H1 (cell line): ENCODE measurements around the gene EWSR1. TPM values are rescaled to one million over a fixed set of nuclear protein-coding genes. Genes with fewer than 3 reads are reported as not detected.

Experiments
- CTCF ChIA-PET: fragments of 300-600 bp; sonication (Branson Sonifier 250); formaldehyde crosslinking; loops from one replicate; lab custom pipeline; 2021; ENCODE audit not compliant: partially characterized antibody; lab: Charles Lee
- POLR2A ChIA-PET: fragments of 300-600 bp; sonication (Branson Sonifier 250); formaldehyde crosslinking; loops from one replicate; lab custom pipeline; 2021; ENCODE audit warnings: inconsistent platforms; ENCODE audit not compliant: partially characterized antibody; lab: Charles Lee
- DNase-seq, 2 experiments: peaks; one replicate each; pipeline versions ENCODE4 v3.0.0 to v3.0.0-alpha.2; 2010 to 2022; ENCODE audit warnings: low spot score in 2 of 2, low read depth in 1 of 2, mixed read lengths in 1 of 2
- FAIRE-seq: peaks from 2 replicates; lab custom pipeline; 2011; peaks lifted over from hg19 to GRCh38; lab: Jason Lieb, UNC
- H2AFZ ChIP-seq: 2 replicates; pipeline ENCODE4 v1.8.1; 2012; ENCODE audit warnings: low read length, inconsistent platforms
- H2AK5ac ChIP-seq: 2 replicates; pipeline ENCODE4 v1.6.1; 2013; ENCODE audit warnings: low read depth, low read length
- H2BK120ac ChIP-seq: replicated peaks from 2 replicates; pipeline ENCODE3; 2013; ENCODE audit warnings: low read depth, low read length, inconsistent platforms
- H2BK12ac ChIP-seq: 2 replicates; pipeline ENCODE4 v1.6.1; 2013; ENCODE audit warnings: low read depth, low read length
- H2BK15ac ChIP-seq: 2 replicates; pipeline ENCODE4 v1.6.1; 2013; ENCODE audit warnings: low read length
- H2BK20ac ChIP-seq: 2 replicates; pipeline ENCODE4 v1.6.1; 2013; ENCODE audit warnings: low read length
- H2BK5ac ChIP-seq: 2 replicates; pipeline ENCODE4 v1.6.1; 2013; ENCODE audit warnings: low read depth, low read length
- H3K14ac ChIP-seq: 2 replicates; pipeline ENCODE4 v1.6.1; 2013; ENCODE audit warnings: inconsistent platforms; ENCODE audit not compliant: insufficient read length
- H3K18ac ChIP-seq: 2 replicates; pipeline ENCODE4 v1.6.1; 2013; ENCODE audit warnings: low read length; ENCODE audit errors: extremely low read depth
- H3K23ac ChIP-seq: 2 replicates; pipeline ENCODE4 v1.6.1; 2013; ENCODE audit warnings: inconsistent platforms; ENCODE audit not compliant: insufficient read length
- H3K23me2 ChIP-seq: 2 replicates; pipeline ENCODE4 v1.6.1; 2013; ENCODE audit warnings: low read depth, low read length
- H3K27ac ChIP-seq: 2 replicates; pipeline ENCODE4 v1.6.1; 2011; ENCODE audit warnings: low read depth, low read length, inconsistent platforms
- H3K27me3 ChIP-seq, 4 experiments: replicated peaks in 1 of 4; 1 replicate in 1 of 4; 2 replicates in 3 of 4; pipeline versions ENCODE4 v1.6.1 to v1.8.1; 2011 to 2013; ENCODE audit warnings: low read length in 3 of 4, mild to moderate bottlenecking in 3 of 4, inconsistent platforms in 2 of 4, mixed read lengths in 2 of 4, moderate library complexity in 1 of 4; ENCODE audit not compliant: control insufficient read depth in 3 of 4, insufficient read depth in 3 of 4; ENCODE audit errors: extremely low read depth in 1 of 4
- H3K36me3 ChIP-seq, 4 experiments: 2 replicates each; pipeline versions ENCODE4 v1.6.1 to v1.8.1; 2011 to 2013; ENCODE audit warnings: mild to moderate bottlenecking in 4 of 4, low read length in 3 of 4, moderate library complexity in 2 of 4, control low read depth in 1 of 4, inconsistent platforms in 1 of 4; ENCODE audit not compliant: insufficient read depth in 4 of 4, control insufficient read depth in 2 of 4
- H3K4ac ChIP-seq: replicated peaks from 2 replicates; pipeline ENCODE3; 2013; ENCODE audit warnings: low read length, low read depth, mixed read lengths, inconsistent platforms; ENCODE audit not compliant: insufficient read length
- H3K4me1 ChIP-seq, 4 experiments: replicated peaks in 1 of 4; 1 replicate in 1 of 4; 2 replicates in 3 of 4; pipeline versions ENCODE4 v1.6.1 to v1.8.1; 2011 to 2013; ENCODE audit warnings: low read length in 3 of 4, inconsistent platforms in 2 of 4, mixed read lengths in 1 of 4; ENCODE audit not compliant: insufficient read depth in 4 of 4, control insufficient read depth in 3 of 4
- H3K4me2 ChIP-seq, 2 experiments: 2 replicates each; pipeline versions ENCODE4 v1.6.1 to v1.8.1; 2011 to 2013; ENCODE audit warnings: low read depth in 2 of 2, low read length in 2 of 2, control low read depth in 1 of 2, inconsistent platforms in 1 of 2, mild to moderate bottlenecking in 1 of 2; ENCODE audit not compliant: insufficient read depth in 1 of 2
- H3K4me3 ChIP-seq, 4 experiments: fragments of 200-600, 300-600 bp in 1 of 4; sonication (generic), shearing (Covaris generic), sonication (Bioruptor Twin) in 1 of 4; 2 replicates each; pipeline versions ENCODE4 v1.5.1 to v1.8.1; 2011 to 2016; ENCODE audit warnings: low read length in 4 of 4, low read depth in 3 of 4, control low read depth in 2 of 4, inconsistent platforms in 2 of 4, mild to moderate bottlenecking in 2 of 4, mixed read lengths in 1 of 4, moderate library complexity in 1 of 4; ENCODE audit not compliant: insufficient read depth in 2 of 4; ENCODE audit errors: extremely low read depth in 1 of 4
- H3K56ac ChIP-seq: replicated peaks from 2 replicates; pipeline ENCODE3; 2013; ENCODE audit warnings: low read depth, mild to moderate bottlenecking, mixed read lengths, low read length, inconsistent platforms; ENCODE audit not compliant: insufficient read length
- H3K79me1 ChIP-seq: 2 replicates; pipeline ENCODE4 v1.6.1; 2013; ENCODE audit warnings: low read depth, low read length, control low read depth
- H3K79me2 ChIP-seq, 2 experiments: 2 replicates each; pipeline versions ENCODE4 v1.6.1 to v1.8.1; 2012 to 2013; ENCODE audit warnings: low read length in 2 of 2, mild to moderate bottlenecking in 2 of 2, inconsistent platforms in 1 of 2; ENCODE audit not compliant: insufficient read depth in 2 of 2, control insufficient read depth in 1 of 2
- H3K9ac ChIP-seq, 4 experiments: replicated peaks in 1 of 4; 1 replicate in 1 of 4; 2 replicates in 3 of 4; pipeline versions ENCODE4 v1.6.1 to v1.8.1; 2011 to 2013; ENCODE audit warnings: low read depth in 3 of 4, low read length in 3 of 4, control low read depth in 2 of 4, mild to moderate bottlenecking in 2 of 4, moderate library complexity in 2 of 4, inconsistent platforms in 1 of 4; ENCODE audit errors: extremely low read depth in 1 of 4
- H3K9me3 ChIP-seq, 2 experiments: 2 replicates each; pipeline versions ENCODE4 v1.6.1 to v1.8.1; 2012 to 2013; ENCODE audit warnings: mild to moderate bottlenecking in 2 of 2, moderate library complexity in 2 of 2, control low read depth in 1 of 2, inconsistent platforms in 1 of 2, low read depth in 1 of 2, low read length in 1 of 2, mixed read lengths in 1 of 2; ENCODE audit not compliant: insufficient read depth in 2 of 2
- H4K20me1 ChIP-seq, 2 experiments: replicated peaks in 1 of 2; 2 replicates each; pipeline versions ENCODE3 to v1.8.1; 2011 to 2013; ENCODE audit warnings: inconsistent platforms in 2 of 2, low read length in 2 of 2, mild to moderate bottlenecking in 1 of 2; ENCODE audit not compliant: insufficient read depth in 2 of 2, control insufficient read depth in 1 of 2
- H4K5ac ChIP-seq: 2 replicates; pipeline ENCODE4 v1.6.1; 2013; ENCODE audit warnings: low read length, low read depth, mixed read lengths, inconsistent platforms; ENCODE audit not compliant: insufficient read length
- H4K8ac ChIP-seq: 2 replicates; pipeline ENCODE4 v1.8.0; 2013; ENCODE audit warnings: mild to moderate bottlenecking, moderate library complexity, low read length, inconsistent platforms; ENCODE audit not compliant: insufficient read depth; ENCODE audit errors: extremely low read depth
- H4K91ac ChIP-seq: replicated peaks from 2 replicates; pipeline ENCODE3; 2013; ENCODE audit warnings: low read length, mixed read lengths, inconsistent platforms; ENCODE audit not compliant: insufficient read length
- CHD2 ChIP-seq: IDR thresholded peaks from 2 replicates; pipeline ENCODE4 v1.6.1; 2012; ENCODE audit warnings: low read length, improper control_type of control experiment
- CTCF ChIP-seq, 3 experiments: IDR thresholded peaks; 1 replicate in 2 of 3; 2 replicates in 1 of 3; pipeline versions ENCODE4 v1.5.1 to v1.6.1; 2011; ENCODE audit warnings: low read length in 3 of 3, mild to moderate bottlenecking in 3 of 3, inconsistent platforms in 2 of 3, low read depth in 1 of 3, moderate library complexity in 1 of 3; ENCODE audit not compliant: insufficient read depth in 1 of 3; ENCODE audit errors: control extremely low read depth in 1 of 3
- HDAC2 ChIP-seq, 2 experiments: fragments of 300-600 bp in 1 of 2; sonication (generic) in 1 of 2; IDR thresholded peaks; 2 replicates each; pipeline ENCODE4 v1.6.1; 2011 to 2012; ENCODE audit warnings: low read depth in 2 of 2, low read length in 2 of 2, mild to moderate bottlenecking in 2 of 2, moderate library complexity in 2 of 2, borderline replicate concordance in 1 of 2, inconsistent platforms in 1 of 2
- KDM5A ChIP-seq: fragments of 200-600 bp; IDR thresholded peaks from 2 replicates; pipeline ENCODE4 v1.7.1; 2012; ENCODE audit warnings: mild to moderate bottlenecking, low read length, inconsistent platforms, mixed read lengths
- NANOG ChIP-seq: IDR thresholded peaks from 2 replicates; pipeline ENCODE4 v1.6.1; 2011; ENCODE audit warnings: low read length, low read depth, mild to moderate bottlenecking, inconsistent platforms; ENCODE audit not compliant: insufficient read depth, poor library complexity, severe bottlenecking
- RXRA ChIP-seq: IDR thresholded peaks from 2 replicates; pipeline ENCODE4 v1.6.1; 2011; ENCODE audit warnings: low read depth, mild to moderate bottlenecking, low read length, moderate library complexity; ENCODE audit not compliant: insufficient read depth
- TAF1 ChIP-seq: IDR thresholded peaks from 2 replicates; pipeline ENCODE4 v1.6.1; 2011; ENCODE audit warnings: mild to moderate bottlenecking, low read depth, low read length
- WGBS, 2 experiments: shearing (Covaris generic) in 1 of 2; methylation state at CpG; one replicate each; pipeline versions ENCODE4 v1.1.6 to v1.1.7; 2013 to 2015; ENCODE audit warnings: low lambda C conversion rate in 2 of 2, mixed read lengths in 2 of 2, inconsistent platforms in 1 of 2, low coverage in 1 of 2, missing lambda C conversion rate in 1 of 2; ENCODE audit not compliant: insufficient replicate concordance in 2 of 2, insufficient coverage in 1 of 2, insufficient read length in 1 of 2; ENCODE audit errors: extremely low coverage in 1 of 2, missing lambda C conversion rate in 1 of 2; 5-methylcytosine and 5-hydroxymethylcytosine counted together
- polyA plus RNA-seq, 7 experiments: library from polyadenylated mRNA; depleted of rRNA in 3 of 7; stranded (reverse) in 5 of 7; unstranded in 2 of 7; fragments of >200 nt in 5 of 7; fragments of 200-250 nt in 2 of 7; gene quantifications; 1 replicate in 5 of 7; 2 replicates in 1 of 7; 4 replicates in 1 of 7; pipeline versions ENCODE4 v1.2.1 to v1.2.3, GENCODE V29; 2011 to 2013; ENCODE audit warnings: missing spikeins in 2 of 7, mixed read lengths in 2 of 7
- total RNA-seq: library from RNA; stranded (reverse); fragmentation: NEBNext Ultra II Directional; extraction: Animal tissue kit (Norgen Biotek cat#: 25700); gene quantifications from 2 replicates; pipeline ENCODE4 v1.2.1, GENCODE V29; 2021
- TF ChIP-seq, protein P1 (sequence below): IDR thresholded peaks from 2 replicates; pipeline ENCODE4 v1.6.1; 2012; ENCODE audit warnings: inconsistent platforms

EWSR1 gene
- total and polyA plus RNA-seq, 2 of the 8 experiments (the other 6 are each of a cell fraction or from before 2014, with no cell fraction given): 387 to 930 TPM

DNA sequence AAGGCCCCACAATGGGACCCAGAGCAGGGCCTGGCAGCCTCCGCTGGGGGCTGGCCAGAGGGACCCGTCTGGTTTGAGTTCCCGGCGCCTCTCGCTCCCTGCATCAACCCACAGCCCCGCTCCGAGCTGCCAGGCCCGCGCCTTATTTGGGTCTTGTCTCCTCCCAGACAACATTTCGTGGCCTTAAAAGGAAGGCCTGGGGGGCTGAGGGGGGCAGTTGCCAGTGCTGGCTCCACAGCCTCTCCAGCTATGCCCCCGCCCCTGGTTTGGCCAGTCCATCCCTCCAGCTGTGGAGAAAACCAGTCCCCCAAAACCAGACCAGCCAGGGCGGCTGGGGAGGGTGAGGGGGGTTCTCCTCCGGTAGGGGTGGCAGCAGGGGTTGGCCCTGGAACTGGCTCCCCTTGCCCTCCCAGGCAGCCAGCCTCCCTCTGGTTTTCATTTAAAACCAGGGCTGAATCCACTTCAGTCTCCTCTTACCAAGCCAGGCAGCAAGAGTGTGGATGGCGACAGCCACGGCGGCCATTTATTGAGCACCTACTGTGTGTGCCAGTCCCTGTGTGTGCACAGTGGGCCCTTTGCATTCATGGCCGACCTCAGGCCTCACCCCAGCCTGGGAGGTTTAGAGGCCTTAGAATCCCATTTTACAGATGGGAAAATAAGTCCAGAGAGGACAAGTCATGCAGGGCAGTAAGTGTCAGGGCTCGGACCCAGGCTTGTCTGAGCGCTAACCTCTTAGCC lies 43.8 kb upstream of the EWSR1 start:
- DNase-seq: no peak
- TF ChIP-seq HDAC2 (IDR thresholded peaks at IDR 0.05; ENCODE audit: borderline replicate concordance in 1 of 2, low read depth in 2 of 2, low read length in 2 of 2) (no peak), RXRA (no peak), TAF1 (no peak), CTCF (IDR thresholded peaks at IDR 0.05; ENCODE audit: control extremely low read depth in 1 of 3, insufficient read depth in 1 of 3, low read depth in 1 of 3, low read length in 3 of 3) (no peak), KDM5A (no peak), CHD2 (no peak), NANOG (no peak)
- TF ChIP-seq, protein P1, sequence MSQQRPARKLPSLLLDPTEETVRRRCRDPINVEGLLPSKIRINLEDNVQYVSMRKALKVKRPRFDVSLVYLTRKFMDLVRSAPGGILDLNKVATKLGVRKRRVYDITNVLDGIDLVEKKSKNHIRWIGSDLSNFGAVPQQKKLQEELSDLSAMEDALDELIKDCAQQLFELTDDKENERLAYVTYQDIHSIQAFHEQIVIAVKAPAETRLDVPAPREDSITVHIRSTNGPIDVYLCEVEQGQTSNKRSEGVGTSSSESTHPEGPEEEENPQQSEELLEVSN: no peak

More for the DNA sequence above, 43.8 kb upstream of the EWSR1 start:
- Histone ChIP-seq H3K56ac (no peak overlapping the region), H3K9ac (no peak overlapping the region), H3K79me1 (no peaks in the 10 kb centered on the region), H2AK5ac (no peak overlapping the region), H4K20me1 (peaks cover 0 to 1% of the 10 kb centered on the region in 2 experiments), H2BK12ac (no peak overlapping the region), H2BK15ac (no peak overlapping the region), H3K27ac (no peak overlapping the region), H3K23me2 (no peaks in the 10 kb centered on the region; the same call in 1 of the 2 replicates), H2BK120ac (no peak overlapping the region), H3K27me3 (peaks cover 0 to 5% (median 0%) of the 10 kb centered on the region in 4 experiments; a peak in 2 of 7 replicates), H4K8ac (no peak overlapping the region), H3K23ac (no peak overlapping the region), H4K91ac (no peak overlapping the region), H3K4ac (no peak overlapping the region), H2AFZ (no peak overlapping the region), H3K79me2 (no peaks in the 10 kb centered on the region), H3K4me3 (no peak overlapping the region), H3K14ac (no peak overlapping the region), H3K9me3 (no peaks in the 10 kb centered on the region), H4K5ac (no peak overlapping the region), H3K18ac (no peak overlapping the region), H2BK20ac (no peak overlapping the region), H2BK5ac (no peak overlapping the region), H3K4me2 (no peak overlapping the region), H3K36me3 (no peaks in the 10 kb centered on the region), H3K4me1 (peaks cover 0 to 7% (median 4%) of the 10 kb centered on the region in 4 experiments; a peak in 5 of 7 replicates)
- 88% methylated on average over 19 of the region's 19 CpGs; no CpG with 5 or more reads in 1 of the 2 experiments for WGBS, 2 experiments
- FAIRE-seq: no peak
- CTCF ChIA-PET: interaction anchor here (1.3 to 3.8 kb wide), 3 partner anchors 21 to 27 kb away, joined by 5 to 13 read pairs (median 12); no protein-coding TSS in a partner anchor
- POLR2A ChIA-PET: interaction anchor here (1.2 to 2.4 kb wide), 4 partner anchors 8 to 44 kb away, joined by 3 to 11 read pairs (median 6); partner anchors contain the start of gene EWSR1
